ENCODE results near the gene KATNAL2.

DNA sequence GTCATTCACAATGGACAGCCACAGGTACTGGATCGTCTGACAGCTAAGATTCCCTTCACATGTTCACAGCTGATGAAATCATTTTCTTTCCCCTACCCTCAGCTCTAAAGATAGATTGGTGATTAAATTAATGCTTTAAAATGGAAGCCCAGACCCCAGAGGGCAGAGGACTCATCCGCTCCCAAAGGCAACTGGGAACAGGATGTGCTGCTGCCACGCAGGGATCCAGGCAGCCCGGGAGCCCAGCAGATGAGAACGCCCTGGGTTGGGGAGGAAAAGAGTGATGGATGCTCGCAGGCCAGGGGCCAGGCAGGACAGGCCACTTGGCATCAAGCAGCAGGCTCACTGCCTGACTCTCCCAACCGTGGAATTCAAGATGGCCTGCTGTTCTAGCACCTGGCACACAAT, 191.6 kb downstream of the KATNAL2 start:
- TF ChIP-seq, protein P1, sequence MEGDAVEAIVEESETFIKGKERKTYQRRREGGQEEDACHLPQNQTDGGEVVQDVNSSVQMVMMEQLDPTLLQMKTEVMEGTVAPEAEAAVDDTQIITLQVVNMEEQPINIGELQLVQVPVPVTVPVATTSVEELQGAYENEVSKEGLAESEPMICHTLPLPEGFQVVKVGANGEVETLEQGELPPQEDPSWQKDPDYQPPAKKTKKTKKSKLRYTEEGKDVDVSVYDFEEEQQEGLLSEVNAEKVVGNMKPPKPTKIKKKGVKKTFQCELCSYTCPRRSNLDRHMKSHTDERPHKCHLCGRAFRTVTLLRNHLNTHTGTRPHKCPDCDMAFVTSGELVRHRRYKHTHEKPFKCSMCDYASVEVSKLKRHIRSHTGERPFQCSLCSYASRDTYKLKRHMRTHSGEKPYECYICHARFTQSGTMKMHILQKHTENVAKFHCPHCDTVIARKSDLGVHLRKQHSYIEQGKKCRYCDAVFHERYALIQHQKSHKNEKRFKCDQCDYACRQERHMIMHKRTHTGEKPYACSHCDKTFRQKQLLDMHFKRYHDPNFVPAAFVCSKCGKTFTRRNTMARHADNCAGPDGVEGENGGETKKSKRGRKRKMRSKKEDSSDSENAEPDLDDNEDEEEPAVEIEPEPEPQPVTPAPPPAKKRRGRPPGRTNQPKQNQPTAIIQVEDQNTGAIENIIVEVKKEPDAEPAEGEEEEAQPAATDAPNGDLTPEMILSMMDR (IDR thresholded peaks at IDR 0.05), result no peak
- no peak for TF ChIP-seq CREB1 (CRISPR knock-in tag; IDR thresholded peaks at IDR 0.05)
- no peak for TF ChIP-seq TEAD4 (CRISPR knock-in tag; IDR thresholded peaks at IDR 0.05)
- TF ChIP-seq SMAD3 (CRISPR knock-in tag; IDR thresholded peaks at IDR 0.05; ENCODE audit: borderline replicate concordance), result no peak
- no peak for TF ChIP-seq CBFB (CRISPR knock-in tag; IDR thresholded peaks at IDR 0.05; ENCODE audit: low read depth)
- TF ChIP-seq, protein P2, sequence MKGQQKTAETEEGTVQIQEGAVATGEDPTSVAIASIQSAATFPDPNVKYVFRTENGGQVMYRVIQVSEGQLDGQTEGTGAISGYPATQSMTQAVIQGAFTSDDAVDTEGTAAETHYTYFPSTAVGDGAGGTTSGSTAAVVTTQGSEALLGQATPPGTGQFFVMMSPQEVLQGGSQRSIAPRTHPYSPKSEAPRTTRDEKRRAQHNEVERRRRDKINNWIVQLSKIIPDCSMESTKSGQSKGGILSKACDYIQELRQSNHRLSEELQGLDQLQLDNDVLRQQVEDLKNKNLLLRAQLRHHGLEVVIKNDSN (CRISPR knock-in tag; IDR thresholded peaks at IDR 0.05), result no peak
- TF ChIP-seq SP1 (CRISPR knock-in tag; conservative IDR thresholded peaks at IDR 0.05), result no peak
- no peak for TF ChIP-seq JAZF1 (CRISPR knock-in tag; IDR thresholded peaks at IDR 0.05)
- TF ChIP-seq, protein P3, sequence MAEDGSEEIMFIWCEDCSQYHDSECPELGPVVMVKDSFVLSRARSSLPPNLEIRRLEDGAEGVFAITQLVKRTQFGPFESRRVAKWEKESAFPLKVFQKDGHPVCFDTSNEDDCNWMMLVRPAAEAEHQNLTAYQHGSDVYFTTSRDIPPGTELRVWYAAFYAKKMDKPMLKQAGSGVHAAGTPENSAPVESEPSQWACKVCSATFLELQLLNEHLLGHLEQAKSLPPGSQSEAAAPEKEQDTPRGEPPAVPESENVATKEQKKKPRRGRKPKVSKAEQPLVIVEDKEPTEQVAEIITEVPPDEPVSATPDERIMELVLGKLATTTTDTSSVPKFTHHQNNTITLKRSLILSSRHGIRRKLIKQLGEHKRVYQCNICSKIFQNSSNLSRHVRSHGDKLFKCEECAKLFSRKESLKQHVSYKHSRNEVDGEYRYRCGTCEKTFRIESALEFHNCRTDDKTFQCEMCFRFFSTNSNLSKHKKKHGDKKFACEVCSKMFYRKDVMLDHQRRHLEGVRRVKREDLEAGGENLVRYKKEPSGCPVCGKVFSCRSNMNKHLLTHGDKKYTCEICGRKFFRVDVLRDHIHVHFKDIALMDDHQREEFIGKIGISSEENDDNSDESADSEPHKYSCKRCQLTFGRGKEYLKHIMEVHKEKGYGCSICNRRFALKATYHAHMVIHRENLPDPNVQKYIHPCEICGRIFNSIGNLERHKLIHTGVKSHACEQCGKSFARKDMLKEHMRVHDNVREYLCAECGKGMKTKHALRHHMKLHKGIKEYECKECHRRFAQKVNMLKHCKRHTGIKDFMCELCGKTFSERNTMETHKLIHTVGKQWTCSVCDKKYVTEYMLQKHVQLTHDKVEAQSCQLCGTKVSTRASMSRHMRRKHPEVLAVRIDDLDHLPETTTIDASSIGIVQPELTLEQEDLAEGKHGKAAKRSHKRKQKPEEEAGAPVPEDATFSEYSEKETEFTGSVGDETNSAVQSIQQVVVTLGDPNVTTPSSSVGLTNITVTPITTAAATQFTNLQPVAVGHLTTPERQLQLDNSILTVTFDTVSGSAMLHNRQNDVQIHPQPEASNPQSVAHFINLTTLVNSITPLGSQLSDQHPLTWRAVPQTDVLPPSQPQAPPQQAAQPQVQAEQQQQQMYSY (CRISPR knock-in tag; IDR thresholded peaks at IDR 0.05), result no peak
- TF ChIP-seq, protein P4, sequence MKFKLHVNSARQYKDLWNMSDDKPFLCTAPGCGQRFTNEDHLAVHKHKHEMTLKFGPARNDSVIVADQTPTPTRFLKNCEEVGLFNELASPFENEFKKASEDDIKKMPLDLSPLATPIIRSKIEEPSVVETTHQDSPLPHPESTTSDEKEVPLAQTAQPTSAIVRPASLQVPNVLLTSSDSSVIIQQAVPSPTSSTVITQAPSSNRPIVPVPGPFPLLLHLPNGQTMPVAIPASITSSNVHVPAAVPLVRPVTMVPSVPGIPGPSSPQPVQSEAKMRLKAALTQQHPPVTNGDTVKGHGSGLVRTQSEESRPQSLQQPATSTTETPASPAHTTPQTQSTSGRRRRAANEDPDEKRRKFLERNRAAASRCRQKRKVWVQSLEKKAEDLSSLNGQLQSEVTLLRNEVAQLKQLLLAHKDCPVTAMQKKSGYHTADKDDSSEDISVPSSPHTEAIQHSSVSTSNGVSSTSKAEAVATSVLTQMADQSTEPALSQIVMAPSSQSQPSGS (CRISPR knock-in tag; IDR thresholded peaks at IDR 0.05; ENCODE audit: borderline replicate concordance, low read depth), result no peak

Data from WTC11 (cell line).